ENCODE results near the gene CELF6. TPM values are rescaled to one million over a fixed set of nuclear protein-coding genes. Genes with fewer than 3 reads are reported as not detected.

CELF6 gene
- total and polyA plus RNA-seq, 2 donors (not counting 3 experiments of a cell fraction or from before 2014, with no cell fraction given), result 0.17 TPM; not detected in 1

DNA sequence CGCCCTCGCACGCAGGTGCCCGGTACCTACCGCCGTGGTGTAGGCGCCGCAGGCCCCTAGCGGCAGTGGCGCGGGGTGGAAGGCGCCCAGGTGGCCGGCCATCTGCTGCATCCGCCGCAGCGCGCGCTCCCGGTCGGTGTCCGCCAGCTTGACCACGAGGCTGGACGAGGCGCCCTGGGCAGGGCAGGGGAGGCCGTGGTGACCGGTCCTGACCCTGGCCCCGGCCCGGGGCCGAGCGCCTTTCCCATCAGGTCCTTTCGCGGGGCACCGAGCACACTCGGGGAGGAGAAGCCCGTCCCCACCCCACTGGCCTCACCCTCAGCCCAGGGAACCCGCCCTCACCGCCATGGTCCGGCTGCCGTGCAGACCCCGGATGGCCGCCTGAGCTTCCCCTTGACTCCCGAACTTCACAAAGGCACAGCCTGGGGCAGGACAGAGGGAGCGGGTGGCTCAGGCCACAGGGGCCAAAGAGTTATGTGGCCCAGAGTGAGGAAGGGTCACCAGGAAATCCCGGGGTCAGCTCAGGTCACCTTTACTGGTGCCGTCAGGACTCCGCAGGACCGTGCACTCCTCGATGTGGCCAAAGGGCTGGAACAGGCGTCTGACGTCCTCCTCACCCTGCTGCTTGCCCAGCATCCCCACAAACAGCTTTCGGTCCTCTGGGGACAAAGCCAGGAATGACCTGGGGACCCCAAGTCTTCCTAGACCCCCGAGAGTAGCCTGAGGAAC, 30.2 kb downstream of the CELF6 start:
- Histone ChIP-seq H3K9ac (replicated peaks; ENCODE audit: extremely low read depth, insufficient read depth, low read length) (no peak overlapping the region), H3K27ac (ENCODE audit: insufficient read depth, low read depth, low read length) (no peak overlapping the region), H2AFZ (ENCODE audit: low read depth, low read length) (no peak overlapping the region), H3K4me3 (replicated peaks in 1 of 3; ENCODE audit: insufficient read depth in 1 of 3, low read depth in 1 of 3, low read length in 3 of 3) (no peak overlapping the region), H3K9me1 (replicated peaks; ENCODE audit: control insufficient read depth, extremely low read depth, insufficient read depth, low read length) (no peaks in the 10 kb centered on the region), H3K79me2 (ENCODE audit: control insufficient read depth, insufficient read depth, low read length) (no peaks in the 10 kb centered on the region), H3K9me3 (replicated peaks; ENCODE audit: control insufficient read depth, insufficient read depth, low read length) (no peaks in the 10 kb centered on the region), H4K20me1 (replicated peaks; ENCODE audit: control insufficient read depth, extremely low read depth, insufficient read depth, low read length) (no peaks in the 10 kb centered on the region), H3K4me1 (ENCODE audit: control insufficient read depth, extremely low read depth, insufficient read depth, low read length) (no peaks in the 10 kb centered on the region), H3K36me3 (ENCODE audit: control insufficient read depth in 2 of 2, extremely low read depth in 1 of 2, insufficient read depth in 2 of 2, low read length in 2 of 2) (no peaks in the 10 kb centered on the region), H3K27me3 (ENCODE audit: control insufficient read depth in 2 of 2, insufficient read depth in 2 of 2, low read length in 2 of 2) (peaks cover 3 to 11% of the 10 kb centered on the region in 2 experiments), H3K4me2 (ENCODE audit: insufficient read depth, low read length) (no peak overlapping the region)
- TF ChIP-seq JUN (IDR thresholded peaks at IDR 0.05; ENCODE audit: borderline replicate concordance, insufficient read depth, insufficient read length, low read depth), result no peak
- no peak for TF ChIP-seq POLR2AphosphoS5 (IDR thresholded peaks at IDR 0.05; ENCODE audit: insufficient read depth, low read depth, low read length)
- TF ChIP-seq, protein P1, sequence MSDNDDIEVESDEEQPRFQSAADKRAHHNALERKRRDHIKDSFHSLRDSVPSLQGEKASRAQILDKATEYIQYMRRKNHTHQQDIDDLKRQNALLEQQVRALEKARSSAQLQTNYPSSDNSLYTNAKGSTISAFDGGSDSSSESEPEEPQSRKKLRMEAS (IDR thresholded peaks at IDR 0.05; ENCODE audit: insufficient read depth, insufficient read length), result no peak
- BruUV-seq (replicated peaks), result no TSS peak
- POLR2A ChIA-PET, result no interaction called here
- CTCF ChIA-PET, result interaction anchor here (1.3 to 1.4 kb wide), 2 partner anchors 9 to 23 kb away, joined by 3 to 8 read pairs; no protein-coding TSS in a partner anchor
- intact Hi-C loops (cut with micrococcal nuclease) (no loop called here), dilution Hi-C loops (cut with MboI; ENCODE audit: extremely low pct_ligation_motif_present, low sequenced_read_pairs) (no loop called here)
- FAIRE-seq (no peak), DNase-seq (ENCODE audit: low read depth, low spot score) (no peak)

DNA sequence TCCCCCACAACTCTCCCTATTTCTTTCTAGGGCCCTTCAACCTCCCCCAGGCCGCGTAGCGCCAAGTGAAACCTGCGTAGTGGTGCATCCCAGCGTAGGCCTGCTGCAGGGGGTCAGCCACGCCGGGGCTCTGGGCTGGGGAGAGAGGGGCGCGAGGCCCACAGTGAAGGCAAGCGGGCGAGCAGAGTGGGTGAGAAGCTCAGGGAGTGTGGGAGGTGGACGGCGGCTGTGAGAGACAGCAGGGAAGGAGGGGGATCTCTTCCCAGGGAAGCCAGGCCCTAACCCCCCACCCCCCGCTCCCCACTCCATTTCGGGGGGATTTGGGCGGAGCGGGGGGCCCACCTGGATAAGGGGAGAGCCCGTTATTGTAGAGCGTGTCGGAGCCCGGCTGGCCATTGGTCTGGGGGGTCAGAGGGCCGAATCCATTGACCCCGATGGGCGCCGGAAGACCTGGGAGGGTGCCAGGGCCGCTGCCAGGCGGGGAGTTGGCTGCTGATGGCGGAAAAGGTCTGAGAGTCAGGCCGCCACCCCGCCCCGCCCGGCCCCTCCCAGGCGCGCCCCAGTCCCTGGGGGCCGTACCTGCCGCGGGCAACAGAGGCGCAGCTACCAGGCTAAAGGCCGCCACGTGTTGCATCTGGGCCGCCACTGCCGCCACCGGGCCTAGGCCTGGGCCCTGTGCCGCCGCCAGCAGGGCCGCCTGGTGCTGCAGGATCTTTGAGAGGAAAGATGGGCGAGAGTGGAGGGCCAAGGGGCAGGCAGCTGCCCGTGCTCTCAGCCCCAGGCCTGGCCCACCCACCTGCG, 31.0 kb downstream of the CELF6 start:
- intact Hi-C loops (cut with micrococcal nuclease), result no loop called here
- Histone ChIP-seq H3K79me2 (ENCODE audit: control insufficient read depth, insufficient read depth, low read length) (no peaks in the 10 kb centered on the region), H2AFZ (ENCODE audit: low read depth, low read length) (no peak overlapping the region), H3K27ac (ENCODE audit: insufficient read depth, low read depth, low read length) (no peak overlapping the region), H3K36me3 (ENCODE audit: control insufficient read depth in 2 of 2, extremely low read depth in 1 of 2, insufficient read depth in 2 of 2, low read length in 2 of 2) (no peaks in the 10 kb centered on the region), H4K20me1 (replicated peaks; ENCODE audit: control insufficient read depth, extremely low read depth, insufficient read depth, low read length) (no peaks in the 10 kb centered on the region), H3K9ac (replicated peaks; ENCODE audit: extremely low read depth, insufficient read depth, low read length) (no peak overlapping the region), H3K9me3 (replicated peaks; ENCODE audit: control insufficient read depth, insufficient read depth, low read length) (no peaks in the 10 kb centered on the region), H3K4me2 (ENCODE audit: insufficient read depth, low read length) (no peak overlapping the region), H3K27me3 (ENCODE audit: control insufficient read depth in 2 of 2, insufficient read depth in 2 of 2, low read length in 2 of 2) (peaks cover 3 to 11% of the 10 kb centered on the region in 2 experiments), H3K4me3 (replicated peaks in 1 of 3; ENCODE audit: insufficient read depth in 1 of 3, low read depth in 1 of 3, low read length in 3 of 3) (no peak overlapping the region), H3K9me1 (replicated peaks; ENCODE audit: control insufficient read depth, extremely low read depth, insufficient read depth, low read length) (no peaks in the 10 kb centered on the region), H3K4me1 (ENCODE audit: control insufficient read depth, extremely low read depth, insufficient read depth, low read length) (no peaks in the 10 kb centered on the region)
- CTCF ChIA-PET, result interaction anchor here (0.7 to 1.9 kb wide), 2 partner anchors 10 to 16 kb away, joined by 3 to 4 read pairs; no protein-coding TSS in a partner anchor
- dilution Hi-C loops (cut with MboI; ENCODE audit: extremely low pct_ligation_motif_present, low sequenced_read_pairs), result no loop called here
- FAIRE-seq (no peak), DNase-seq (ENCODE audit: low read depth, low spot score) (no peak)
- POLR2A ChIA-PET, result no interaction called here
- no TSS peak for BruUV-seq (replicated peaks)
- TF ChIP-seq POLR2AphosphoS5 (IDR thresholded peaks at IDR 0.05; ENCODE audit: insufficient read depth, low read depth, low read length) (no peak), MYC (IDR thresholded peaks at IDR 0.05; ENCODE audit: low read depth, low read length) (no peak), GATA2 (IDR thresholded peaks at IDR 0.05; ENCODE audit: insufficient read depth, insufficient read length, low read depth, low read length) (no peak), FOS (IDR thresholded peaks at IDR 0.05; ENCODE audit: borderline replicate concordance, insufficient read depth, low read length) (no peak), JUN (IDR thresholded peaks at IDR 0.05; ENCODE audit: borderline replicate concordance, insufficient read depth, insufficient read length, low read depth) (no peak), POLR2A (IDR thresholded peaks at IDR 0.05; ENCODE audit: low read depth, low read length) (no peak), EZH2 (IDR thresholded peaks at IDR 0.05; ENCODE audit: borderline replicate concordance, low read depth, low read length, severe bottlenecking) (no peak)
- TF ChIP-seq, protein P1 (IDR thresholded peaks at IDR 0.05; ENCODE audit: insufficient read depth, insufficient read length), result no peak
- TF ChIP-seq, protein P2, sequence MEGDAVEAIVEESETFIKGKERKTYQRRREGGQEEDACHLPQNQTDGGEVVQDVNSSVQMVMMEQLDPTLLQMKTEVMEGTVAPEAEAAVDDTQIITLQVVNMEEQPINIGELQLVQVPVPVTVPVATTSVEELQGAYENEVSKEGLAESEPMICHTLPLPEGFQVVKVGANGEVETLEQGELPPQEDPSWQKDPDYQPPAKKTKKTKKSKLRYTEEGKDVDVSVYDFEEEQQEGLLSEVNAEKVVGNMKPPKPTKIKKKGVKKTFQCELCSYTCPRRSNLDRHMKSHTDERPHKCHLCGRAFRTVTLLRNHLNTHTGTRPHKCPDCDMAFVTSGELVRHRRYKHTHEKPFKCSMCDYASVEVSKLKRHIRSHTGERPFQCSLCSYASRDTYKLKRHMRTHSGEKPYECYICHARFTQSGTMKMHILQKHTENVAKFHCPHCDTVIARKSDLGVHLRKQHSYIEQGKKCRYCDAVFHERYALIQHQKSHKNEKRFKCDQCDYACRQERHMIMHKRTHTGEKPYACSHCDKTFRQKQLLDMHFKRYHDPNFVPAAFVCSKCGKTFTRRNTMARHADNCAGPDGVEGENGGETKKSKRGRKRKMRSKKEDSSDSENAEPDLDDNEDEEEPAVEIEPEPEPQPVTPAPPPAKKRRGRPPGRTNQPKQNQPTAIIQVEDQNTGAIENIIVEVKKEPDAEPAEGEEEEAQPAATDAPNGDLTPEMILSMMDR (IDR thresholded peaks at IDR 0.05; ENCODE audit: extremely low read depth in 1 of 2, insufficient read depth in 1 of 2, low read depth in 1 of 2, low read length in 2 of 2), result no peak
